G401 (cell line): ENCODE data around the gene LRRC7. TPM values are rescaled to one million over a fixed set of nuclear protein-coding genes. Genes with fewer than 3 reads are reported as not detected.
"Not testable (repeated sequence)": the region's sequence is repeated elsewhere in the genome, so short reads cannot be mapped to it uniquely, and the experiment has no call there.

Experiments used
- DNase-seq: peaks from one replicate; pipeline ENCODE4 v3.0.0-alpha.2; 2015; ENCODE audit warnings: low spot score
- in situ Hi-C: cut with HindIII; loops from 2 replicates; pipeline ENCODE4 v1.10.0; 2016; ENCODE audit warnings: low sequenced_read_pairs, mixed read lengths
- total RNA-seq: library from RNA; depleted of rRNA; stranded (reverse); fragments of >200 nt; shearing (Covaris generic); gene quantifications from 2 replicates; pipeline ENCODE4 v1.2.3, GENCODE V29; 2014

LRRC7 gene
- total RNA-seq, 1 experiment from 2014 or later, result not detected

GRCh38 chr1:69919922-69920273, 352.2 kb downstream of the LRRC7 start:
- DNase-seq, result no peak
- in situ Hi-C loops, result no loop called here

- in situ Hi-C loops, result no loop called here
- DNase-seq, result no peak
Observed at GRCh38 chr1:69920426-69920825, 352.7 kb downstream of the LRRC7 start.

- DNase-seq, result no peak
- in situ Hi-C loops, result no loop called here
Observed at GRCh38 chr1:69921486-69921885, 353.8 kb downstream of the LRRC7 start.

GRCh38 chr1:69928234-69928633, 360.5 kb downstream of the LRRC7 start:
- in situ Hi-C loops, DNase-seq: not testable (repeated sequence)

- in situ Hi-C loops, result no loop called here
- no peak for DNase-seq
Observed at GRCh38 chr1:69929308-69930057, 361.8 kb downstream of the LRRC7 start.

GRCh38 chr1:69930396-69930795, 362.7 kb downstream of the LRRC7 start:
- in situ Hi-C loops, result no loop called here
- no peak for DNase-seq

GRCh38 chr1:69932760-69933159, 365.0 kb downstream of the LRRC7 start:
- in situ Hi-C loops, result no loop called here
- DNase-seq, result no peak

- DNase-seq, result no peak
- in situ Hi-C loops, result no loop called here
Observed at GRCh38 chr1:69940231-69940630, 372.5 kb downstream of the LRRC7 start.

- DNase-seq, result no peak
- in situ Hi-C loops, result no loop called here
Observed at GRCh38 chr1:69940816-69941215, 373.1 kb downstream of the LRRC7 start.

- in situ Hi-C loops, result no loop called here
- DNase-seq, result no peak
Observed at GRCh38 chr1:69943030-69943429, 375.3 kb downstream of the LRRC7 start.

GRCh38 chr1:69946935-69947334, 379.2 kb downstream of the LRRC7 start:
- in situ Hi-C loops, result no loop called here

GRCh38 chr1:69947837-69948236, 380.1 kb downstream of the LRRC7 start:
- no peak for DNase-seq
- in situ Hi-C loops, result no loop called here

More at GRCh38 chr1:69946935-69947334, 379.2 kb downstream of the LRRC7 start:
- no peak for DNase-seq

GRCh38 chr1:69952676-69953075, 385.0 kb downstream of the LRRC7 start:
- DNase-seq, result no peak
- in situ Hi-C loops, result no loop called here

GRCh38 chr1:69962452-69962851, 394.7 kb downstream of the LRRC7 start:
- DNase-seq, in situ Hi-C loops: not testable (repeated sequence)

- in situ Hi-C loops, result no loop called here
- DNase-seq, result no peak
Observed at GRCh38 chr1:69967245-69967766, 399.6 kb downstream of the LRRC7 start.

GRCh38 chr1:69976896-69977295, 409.2 kb downstream of the LRRC7 start:
- in situ Hi-C loops, result no loop called here
- DNase-seq, result no peak

- in situ Hi-C loops, result no loop called here
- no peak for DNase-seq
Observed at GRCh38 chr1:69982992-69983391, 415.3 kb downstream of the LRRC7 start.

- DNase-seq, result no peak
- in situ Hi-C loops, result no loop called here
Observed at GRCh38 chr1:69985376-69985775, 417.7 kb downstream of the LRRC7 start.

- DNase-seq, result no peak
- in situ Hi-C loops, result no loop called here
Observed at GRCh38 chr1:69985901-69986439, 418.2 kb downstream of the LRRC7 start.

GRCh38 chr1:69987881-69988280, 420.2 kb downstream of the LRRC7 start:
- in situ Hi-C loops, result no loop called here
- DNase-seq, result no peak

- in situ Hi-C loops, result no loop called here
Observed at GRCh38 chr1:69991644-69992043, 423.9 kb downstream of the LRRC7 start.

More at GRCh38 chr1:69991644-69992043, 423.9 kb downstream of the LRRC7 start:
- DNase-seq, result no peak
